NB4 (cell line): Measurements from ENCODE around the gene MBD5.

Source experiments
- CTCF ChIP-seq: IDR thresholded peaks from one replicate; pipeline ENCODE4 v1.5.1; 2012; ENCODE audit warnings: low read depth, low read length
- MAX ChIP-seq: IDR thresholded peaks from 2 replicates; pipeline ENCODE4 v1.6.1; 2011; ENCODE audit warnings: low read depth, low read length
- MYC ChIP-seq: IDR thresholded peaks from 2 replicates; pipeline ENCODE4 v1.6.1; 2011; ENCODE audit warnings: low read depth, low read length
- POLR2A ChIP-seq: IDR thresholded peaks from 2 replicates; pipeline ENCODE4 v1.6.1; 2011; ENCODE audit warnings: mild to moderate bottlenecking; ENCODE audit not compliant: insufficient read length; ENCODE audit errors: extremely low read depth

- TF ChIP-seq CTCF (no peak), POLR2A (no peak), MYC (no peak), MAX (no peak)
These were observed 341.4 kb downstream of the MBD5 start for GRCh38 chr2:148362144-148362796.
